Activated naive CD4-positive, alpha-beta T cell treated with anti-CD3 and anti-CD28 coated beads for 36 hours (primary cell): ENCODE measurements around the gene IHH. TPM values are rescaled to one million over a fixed set of nuclear protein-coding genes. Genes with fewer than 3 reads are reported as not detected.

Experiments
- CTCF ChIA-PET: fragments of 350-600 bp; sonication (Branson Sonifier 250); formaldehyde crosslinking; loops from one replicate; lab custom pipeline; 2021; ENCODE audit warnings: antibody characterized with exemption; lab: Charles Lee
- DNase-seq: peaks from one replicate; pipeline ENCODE4 v3.0.0-alpha.2; 2020
- H3K27ac Mint-ChIP-seq: one replicate; pipeline ENCODE4 v1.8.0; 2021; ENCODE audit warnings: mild to moderate bottlenecking, mixed read lengths
- H3K27me3 Mint-ChIP-seq: one replicate; pipeline ENCODE4 v1.8.0; 2021; ENCODE audit warnings: low read depth, mixed read lengths
- H3K36me3 Mint-ChIP-seq: one replicate; pipeline ENCODE4 v1.8.0; 2021; ENCODE audit warnings: low read depth, mixed read lengths
- H3K4me1 Mint-ChIP-seq: one replicate; pipeline ENCODE4 v1.8.0; 2021; ENCODE audit warnings: low read depth, mixed read lengths
- H3K4me3 Mint-ChIP-seq: one replicate; pipeline ENCODE4 v1.8.0; 2021; ENCODE audit warnings: mild to moderate bottlenecking, moderate library complexity, mixed read lengths
- H3K9me3 Mint-ChIP-seq: one replicate; pipeline ENCODE4 v1.8.0; 2021; ENCODE audit warnings: mixed read lengths
- intact Hi-C: fragments of 100-400 bp; cut with micrococcal nuclease; formaldehyde crosslinking; loops from one replicate; pipeline ENCODE4 v1.15.1; 2023
- total RNA-seq, 2 experiments: library from RNA; stranded (reverse); gene quantifications; one replicate each; pipeline ENCODE4 v1.2.3, GENCODE V29; 2021

Gene IHH
- total RNA-seq, 2 experiments from 2014 or later, result not detected

- no peak for DNase-seq
- H3K4me3 Mint-ChIP-seq, result no peak overlapping the region
- no peaks in the 10 kb centered on the region for H3K27me3 Mint-ChIP-seq
- peaks cover 8% of the 10 kb centered on the region for H3K4me1 Mint-ChIP-seq
- H3K27ac Mint-ChIP-seq, result no peak overlapping the region
- peaks cover 3% of the 10 kb centered on the region for H3K36me3 Mint-ChIP-seq
- H3K9me3 Mint-ChIP-seq, result no peaks in the 10 kb centered on the region
- CTCF ChIA-PET, result interaction anchor here (1.1 to 2.9 kb wide), 5 partner anchors 14 to 208 kb away, joined by 3 to 13 read pairs (median 5); no protein-coding TSS in a partner anchor
- intact Hi-C loops, result no loop called here
These were observed 26.6 kb upstream of the IHH start for GRCh38 chr2:219087361-219087760.

DNA sequence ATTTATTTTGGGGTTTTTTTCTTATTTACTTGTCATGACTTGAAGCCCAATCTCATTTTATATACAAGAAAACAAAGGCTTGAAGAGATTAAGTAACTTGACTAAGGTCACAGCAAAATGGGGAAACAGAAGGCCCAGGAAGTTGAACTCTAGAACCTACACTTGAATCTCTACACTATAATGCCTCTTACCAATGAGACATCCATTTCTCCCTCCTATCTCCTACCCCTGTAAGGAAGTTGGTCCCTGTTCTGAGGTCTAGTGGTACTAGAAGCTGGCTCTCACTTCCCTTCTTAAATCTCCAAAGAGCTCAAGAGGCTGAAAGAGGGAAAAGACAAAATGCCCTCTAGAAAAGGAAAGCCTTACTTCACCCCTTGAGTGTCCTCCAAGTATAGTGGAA is 25.5 kb upstream of the IHH start:
- H3K9me3 Mint-ChIP-seq, result no peaks in the 10 kb centered on the region
- CTCF ChIA-PET, result interaction anchor here (1.1 to 2.9 kb wide), 5 partner anchors 18 to 209 kb away, joined by 3 to 13 read pairs (median 5); no protein-coding TSS in a partner anchor
- no peak for DNase-seq
- H3K36me3 Mint-ChIP-seq, result peaks cover 3% of the 10 kb centered on the region
- H3K27me3 Mint-ChIP-seq, result no peaks in the 10 kb centered on the region
- no peak overlapping the region for H3K27ac Mint-ChIP-seq
- intact Hi-C loops, result no loop called here
- no peak overlapping the region for H3K4me3 Mint-ChIP-seq
- H3K4me1 Mint-ChIP-seq, result peaks cover 8% of the 10 kb centered on the region

DNA sequence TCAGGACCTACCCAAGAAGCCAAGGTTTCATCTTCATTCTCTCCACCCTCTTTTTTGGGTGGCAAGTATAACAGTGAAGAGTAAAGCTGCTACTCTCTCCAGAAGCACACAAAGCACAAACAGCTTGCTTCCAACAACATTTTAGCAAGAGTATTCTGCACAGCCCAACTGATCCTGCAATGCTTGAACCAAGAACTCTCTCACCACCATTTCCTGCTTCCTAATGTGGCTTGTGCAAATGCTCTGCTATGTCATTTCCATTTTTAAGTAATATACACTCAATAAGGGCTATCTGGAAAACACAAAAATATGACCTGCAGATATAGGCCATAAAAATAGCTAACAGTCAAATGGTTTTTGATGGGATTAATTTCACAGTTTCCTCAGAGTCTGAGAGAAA is 24.1 kb upstream of the IHH start:
- intact Hi-C loops, result no loop called here
- no peaks in the 10 kb centered on the region for H3K9me3 Mint-ChIP-seq
- DNase-seq, result no peak
- CTCF ChIA-PET, result interaction anchor here (1.1 to 2.8 kb wide), 6 partner anchors 10 to 37 kb away, joined by 3 to 13 read pairs (median 6); no protein-coding TSS in a partner anchor
- H3K4me3 Mint-ChIP-seq, result no peak overlapping the region
- H3K4me1 Mint-ChIP-seq, result peaks cover 8% of the 10 kb centered on the region
- peaks cover 1% of the 10 kb centered on the region for H3K36me3 Mint-ChIP-seq
- no peak overlapping the region for H3K27ac Mint-ChIP-seq
- H3K27me3 Mint-ChIP-seq, result no peaks in the 10 kb centered on the region

DNA sequence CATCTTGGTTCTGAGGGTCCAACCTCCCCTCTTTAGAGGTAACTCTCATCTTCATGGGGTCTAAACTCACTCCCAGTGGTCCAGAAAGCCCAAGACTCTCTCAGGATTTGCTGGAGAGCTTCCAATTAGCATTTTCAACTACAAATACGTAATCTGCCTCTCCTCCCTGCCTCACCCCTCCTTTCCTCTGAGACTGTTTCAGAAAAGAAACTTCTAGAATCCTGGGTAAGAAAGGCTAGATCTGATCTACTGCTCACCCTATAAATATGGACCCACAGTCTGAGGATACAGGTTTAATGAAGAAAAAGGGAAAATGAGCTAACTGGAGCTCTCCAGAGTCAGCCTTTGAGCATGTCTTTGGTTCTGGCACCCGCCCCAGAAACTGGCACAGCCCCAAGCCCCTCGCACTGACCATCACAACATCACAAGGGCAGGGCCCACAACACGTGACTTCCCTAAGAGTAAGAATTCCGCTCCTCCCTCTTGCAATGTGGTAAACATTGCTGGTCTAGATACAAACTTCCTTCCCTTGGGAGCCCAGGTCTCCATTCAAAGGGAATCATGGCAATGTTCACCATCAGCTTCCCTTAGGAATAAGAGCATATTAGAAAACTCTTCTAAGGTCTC is 21.7 kb upstream of the IHH start:
- DNase-seq, result no peak
- no peaks in the 10 kb centered on the region for H3K36me3 Mint-ChIP-seq
- no peaks in the 10 kb centered on the region for H3K9me3 Mint-ChIP-seq
- H3K4me3 Mint-ChIP-seq, result no peak overlapping the region
- H3K27ac Mint-ChIP-seq, result no peak overlapping the region
- CTCF ChIA-PET, result interaction anchor here (1.0 to 3.6 kb wide), 6 partner anchors 10 to 37 kb away, joined by 3 to 14 read pairs (median 6); no protein-coding TSS in a partner anchor
- intact Hi-C loops, result no loop called here
- no peaks in the 10 kb centered on the region for H3K27me3 Mint-ChIP-seq
- peaks cover 6% of the 10 kb centered on the region for H3K4me1 Mint-ChIP-seq

- CTCF ChIA-PET, result interaction anchor here (1.0 to 3.6 kb wide), 5 partner anchors 10 to 38 kb away, joined by 4 to 14 read pairs (median 8); no protein-coding TSS in a partner anchor
- no peak overlapping the region for H3K27ac Mint-ChIP-seq
- intact Hi-C loops, result no loop called here
These were observed 21.1 kb upstream of the IHH start for GRCh38 chr2:219081701-219082331.

DNA sequence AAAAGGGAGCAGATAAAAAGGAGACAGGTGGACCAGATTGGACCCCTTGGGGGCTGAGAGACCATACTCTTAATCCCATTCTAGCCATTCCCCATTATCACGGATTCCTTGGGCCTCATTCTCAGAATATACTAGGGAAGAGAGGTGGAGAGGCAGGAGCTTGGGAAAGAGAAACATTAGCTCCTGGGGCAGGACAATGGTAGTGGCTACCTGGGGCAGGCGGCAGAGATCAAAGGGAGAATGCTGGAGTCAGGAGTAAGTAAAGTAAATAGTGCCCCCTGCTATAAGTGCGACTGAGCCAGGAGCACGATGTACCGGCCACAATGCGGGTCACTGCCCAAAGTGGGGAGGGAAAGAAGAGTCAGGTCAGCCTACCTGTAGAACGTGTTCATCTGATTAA is 20.4 kb upstream of the IHH start:
- no peak overlapping the region for H3K27ac Mint-ChIP-seq
- no peaks in the 10 kb centered on the region for H3K27me3 Mint-ChIP-seq

More at GRCh38 chr2:219081701-219082331, 21.1 kb upstream of the IHH start:
- Mint-ChIP-seq H3K4me3 (no peak overlapping the region), H3K27me3 (no peaks in the 10 kb centered on the region), H3K9me3 (no peaks in the 10 kb centered on the region), H3K36me3 (peaks cover 5% of the 10 kb centered on the region), H3K4me1 (peaks cover 1% of the 10 kb centered on the region)
- no peak for DNase-seq

GRCh38 chr2:219079417-219079816 is 18.7 kb upstream of the IHH start:
- Mint-ChIP-seq H3K4me3 (no peak overlapping the region), H3K27ac (no peak overlapping the region), H3K36me3 (peaks cover 7% of the 10 kb centered on the region), H3K4me1 (no peaks in the 10 kb centered on the region), H3K27me3 (no peaks in the 10 kb centered on the region), H3K9me3 (no peaks in the 10 kb centered on the region)
- no peak for DNase-seq
- CTCF ChIA-PET, result interaction anchor here (1.0 kb wide), 2 partner anchors 21 to 69 kb away, joined by 3 read pairs; no protein-coding TSS in a partner anchor
- intact Hi-C loops, result no loop called here

More for the DNA sequence above, 20.4 kb upstream of the IHH start:
- DNase-seq, result no peak
- H3K36me3 Mint-ChIP-seq, result peaks cover 7% of the 10 kb centered on the region
- no peaks in the 10 kb centered on the region for H3K9me3 Mint-ChIP-seq
- intact Hi-C loops, result no loop called here
- CTCF ChIA-PET, result interaction anchor here (0.9 to 3.6 kb wide), 6 partner anchors 9 to 101 kb away, joined by 3 to 14 read pairs (median 4); no protein-coding TSS in a partner anchor
- no peak overlapping the region for H3K4me3 Mint-ChIP-seq
- no peaks in the 10 kb centered on the region for H3K4me1 Mint-ChIP-seq

DNA sequence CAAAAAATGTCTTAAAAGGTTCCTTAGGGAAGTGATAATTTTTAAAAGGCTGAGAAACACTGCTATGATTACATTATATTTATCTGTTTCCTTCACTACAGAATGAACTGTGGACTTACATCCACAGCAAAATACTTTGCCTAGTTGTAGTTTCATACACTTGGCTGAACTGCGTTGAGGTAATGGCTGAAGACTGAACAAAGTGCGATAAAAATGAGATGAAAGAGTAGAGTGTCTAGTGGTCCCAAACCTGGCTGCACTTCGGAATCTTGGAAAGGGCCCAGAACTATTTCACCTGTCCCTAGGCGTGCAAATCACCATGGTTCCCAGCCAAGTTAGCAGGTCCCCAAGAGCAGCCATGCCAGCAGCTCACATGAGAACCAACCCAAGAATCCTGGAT is 18.2 kb upstream of the IHH start:
- Mint-ChIP-seq H3K4me3 (no peak overlapping the region), H3K27ac (no peak overlapping the region), H3K27me3 (no peaks in the 10 kb centered on the region), H3K36me3 (peaks cover 7% of the 10 kb centered on the region), H3K9me3 (no peaks in the 10 kb centered on the region), H3K4me1 (no peaks in the 10 kb centered on the region)
- intact Hi-C loops, result no loop called here
- DNase-seq, result no peak
- CTCF ChIA-PET, result interaction anchor here (1.0 kb wide), 1 partner anchor 20 kb away, joined by 3 read pairs; no protein-coding TSS in a partner anchor

DNA sequence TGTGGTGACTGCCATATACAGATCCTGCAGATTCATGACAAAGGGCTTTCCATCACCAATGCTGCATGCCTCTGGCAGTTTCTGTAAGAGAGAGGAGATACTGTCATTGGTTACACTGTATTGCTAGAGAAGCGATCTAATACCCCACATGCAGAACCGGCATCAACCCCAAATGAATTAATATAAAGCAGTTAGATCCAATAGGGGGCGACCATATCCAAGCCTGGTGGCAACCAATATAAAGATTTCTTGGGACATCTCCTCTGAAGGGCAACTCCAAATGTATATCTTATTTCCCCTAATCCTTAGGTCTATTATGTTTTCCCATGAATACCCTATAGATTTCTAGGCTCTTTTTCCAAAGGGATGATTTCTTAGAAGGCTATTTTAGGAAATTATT is 17.4 kb upstream of the IHH start:
- intact Hi-C loops, result no loop called here
- no peak for DNase-seq
- no peaks in the 10 kb centered on the region for H3K27me3 Mint-ChIP-seq
- H3K36me3 Mint-ChIP-seq, result peaks cover 7% of the 10 kb centered on the region
- CTCF ChIA-PET, result interaction anchor here (0.6 to 0.8 kb wide), 3 partner anchors 20 to 287 kb away, joined by 3 read pairs; no protein-coding TSS in a partner anchor
- H3K27ac Mint-ChIP-seq, result no peak overlapping the region
- H3K4me3 Mint-ChIP-seq, result no peak overlapping the region
- no peaks in the 10 kb centered on the region for H3K9me3 Mint-ChIP-seq
- no peaks in the 10 kb centered on the region for H3K4me1 Mint-ChIP-seq

GRCh38 chr2:219076253-219076652 is 15.5 kb upstream of the IHH start:
- no peaks in the 10 kb centered on the region for H3K4me1 Mint-ChIP-seq
- H3K27ac Mint-ChIP-seq, result no peak overlapping the region
- H3K9me3 Mint-ChIP-seq, result no peaks in the 10 kb centered on the region
- CTCF ChIA-PET, result interaction anchor here (0.7 to 8.7 kb wide), 5 partner anchors 10 to 124 kb away, joined by 3 to 64 read pairs (median 4); no protein-coding TSS in a partner anchor
- H3K4me3 Mint-ChIP-seq, result no peak overlapping the region
- peaks cover 9% of the 10 kb centered on the region for H3K36me3 Mint-ChIP-seq
- intact Hi-C loops, result no loop called here
- H3K27me3 Mint-ChIP-seq, result no peaks in the 10 kb centered on the region
- DNase-seq, result no peak

GRCh38 chr2:219073413-219074129 is 12.8 kb upstream of the IHH start:
- H3K27ac Mint-ChIP-seq, result no peak overlapping the region
- H3K27me3 Mint-ChIP-seq, result no peaks in the 10 kb centered on the region
- H3K36me3 Mint-ChIP-seq, result peaks cover 9% of the 10 kb centered on the region
- intact Hi-C loops, result loop anchor here (1.0 kb wide), 1 partner anchor 46 kb away; no protein-coding TSS in a partner anchor
- CTCF ChIA-PET, result interaction anchor here (0.6 to 8.7 kb wide), 22 partner anchors 8 to 243 kb away, joined by 3 to 64 read pairs (median 4); partner anchors contain the start of genes IHH and SLC23A3
- no peak overlapping the region for H3K4me3 Mint-ChIP-seq
- no peaks in the 10 kb centered on the region for H3K9me3 Mint-ChIP-seq
- DNase-seq, result peak; percentile 30
- H3K4me1 Mint-ChIP-seq, result no peaks in the 10 kb centered on the region
